Lower leg skin (tissue), 4 donors: ENCODE data around the gene WWOX. TPM values are rescaled to one million over a fixed set of nuclear protein-coding genes. Genes with fewer than 3 reads are reported as not detected.

Experiments used
- DNase-seq, 2 donors: peaks; one replicate each; pipeline ENCODE4 v3.0.0-alpha.2; 2019; ENCODE audit warnings: low spot score in 2 of 2
- H3K4me3 ChIP-seq: fragments of 200-600 bp; sonication (generic); 2 replicates; pipeline ENCODE4 v1.5.1; 2017; ENCODE audit warnings: mild to moderate bottlenecking, low read depth; ENCODE audit not compliant: poor library complexity, severe bottlenecking
- CTCF ChIP-seq, 3 donors: fragments of 450-650 bp; IDR thresholded peaks; one replicate each; pipeline ENCODE4 v1.5.1; 2016; ENCODE audit warnings: antibody characterized with exemption in 3 of 3, mild to moderate bottlenecking in 3 of 3, moderate library complexity in 2 of 3
- POLR2A ChIP-seq, 2 donors: fragments of 450-650 bp; IDR thresholded peaks; one replicate each; pipeline ENCODE4 v1.6.1; 2016 to 2017; ENCODE audit warnings: antibody characterized with exemption in 2 of 2, mild to moderate bottlenecking in 1 of 2, moderate library complexity in 1 of 2
- WGBS, 2 donors: methylation state at CpG; one replicate each; pipeline ENCODE4 v1.1.5; 2018; 5-methylcytosine and 5-hydroxymethylcytosine counted together
- intact Hi-C: fragments of 100-400 bp; cut with DNase I; formaldehyde crosslinking; loops from one replicate; pipeline ENCODE4 v1.15.0; 2023; ENCODE audit warnings: low total_unique reads
- total RNA-seq, 4 donors: library from RNA; depleted of rRNA; stranded (reverse); fragments of >200 nt; gene quantifications; one replicate each; pipeline ENCODE4 v1.1.0, GENCODE V29; 2016

Gene WWOX
- total RNA-seq, 4 donors from 2014 or later: 21.0 to 82.7 (median 36.1) TPM

GRCh38 chr16:79128706-79129105 is 1029.3 kb downstream of the WWOX start:
- H3K4me3 ChIP-seq: no peak overlapping the region
- DNase-seq: no peak
- no peak for TF ChIP-seq POLR2A (IDR thresholded peaks at IDR 0.05)
- no peak for TF ChIP-seq CTCF (IDR thresholded peaks at IDR 0.05)
- intact Hi-C loops: no loop called here
- WGBS, 2 donors: 93 to 96% methylated on average over 5 of the region's 5 CpGs

- intact Hi-C loops: no loop called here
- TF ChIP-seq CTCF (IDR thresholded peaks at IDR 0.05) (no peak), POLR2A (IDR thresholded peaks at IDR 0.05) (no peak)
- DNase-seq: no peak
- no peak overlapping the region for H3K4me3 ChIP-seq
- WGBS, 2 donors: 67 to 68% methylated on average over 7 of the region's 7 CpGs
Observed at GRCh38 chr16:79130616-79131015, 1031.2 kb downstream of the WWOX start.

GRCh38 chr16:79131321-79132075 is 1032.0 kb downstream of the WWOX start:
- WGBS, 2 donors: 84% methylated on average over 6 of the region's 6 CpGs

GRCh38 chr16:79132701-79133100 is 1033.2 kb downstream of the WWOX start:
- 44 to 54% methylated on average over 3 of the region's 3 CpGs for WGBS, 2 donors
- H3K4me3 ChIP-seq: no peak overlapping the region
- intact Hi-C loops: no loop called here
- no peak for TF ChIP-seq CTCF (IDR thresholded peaks at IDR 0.05)
- TF ChIP-seq POLR2A (IDR thresholded peaks at IDR 0.05): no peak
- DNase-seq: no peak

More at GRCh38 chr16:79131321-79132075, 1032.0 kb downstream of the WWOX start:
- H3K4me3 ChIP-seq: no peak overlapping the region
- intact Hi-C loops: no loop called here
- TF ChIP-seq CTCF (IDR thresholded peaks at IDR 0.05) (no peak), POLR2A (IDR thresholded peaks at IDR 0.05) (no peak)
- no peak for DNase-seq

GRCh38 chr16:79134300-79134699 is 1034.8 kb downstream of the WWOX start:
- no peak for DNase-seq
- no peak overlapping the region for H3K4me3 ChIP-seq
- no peak for TF ChIP-seq CTCF (IDR thresholded peaks at IDR 0.05)
- WGBS, 2 donors: 90 to 91% methylated on average over 5 of the region's 5 CpGs
- intact Hi-C loops: no loop called here

GRCh38 chr16:79136955-79137354 is 1037.5 kb downstream of the WWOX start:
- no peak for DNase-seq
- intact Hi-C loops: no loop called here
- H3K4me3 ChIP-seq: no peak overlapping the region
- WGBS, 2 donors: 60 to 73% methylated on average over 7 of the region's 7 CpGs
- TF ChIP-seq CTCF (IDR thresholded peaks at IDR 0.05) (no peak), POLR2A (IDR thresholded peaks at IDR 0.05) (no peak)
